NCI-H1417 treated with DMSO at 0.1 percent for 48 hours (cell line): Measurements from ENCODE around the gene HTT-AS.

Experiments
- DNase-seq: peaks from one replicate; lab custom pipeline; 2025; lab: John Stamatoyannopoulos, UW

The HTT-AS gene

GRCh38 chr4:3030566-3031356, 43.6 kb downstream of the HTT-AS start:
- no peak for DNase-seq

- DNase-seq, result no peak
Observed at GRCh38 chr4:3029464-3029863, 44.9 kb downstream of the HTT-AS start.

- no peak for DNase-seq
Observed at GRCh38 chr4:3026540-3026939, 47.8 kb downstream of the HTT-AS start.

- no peak for DNase-seq
Observed at GRCh38 chr4:3025881-3026280, 48.5 kb downstream of the HTT-AS start.

- no peak for DNase-seq
Observed at GRCh38 chr4:3022651-3023050, 51.7 kb downstream of the HTT-AS start.

- DNase-seq, result no peak
Observed at GRCh38 chr4:3022112-3022511, 52.2 kb downstream of the HTT-AS start.

- no peak for DNase-seq
Observed at GRCh38 chr4:3021627-3022026, 52.7 kb downstream of the HTT-AS start.

GRCh38 chr4:3021127-3021526, 53.2 kb downstream of the HTT-AS start:
- no peak for DNase-seq

GRCh38 chr4:3019145-3019846, 55.0 kb downstream of the HTT-AS start:
- DNase-seq, result no peak

- DNase-seq, result no peak
Observed at GRCh38 chr4:3017504-3017903, 56.8 kb downstream of the HTT-AS start.

GRCh38 chr4:3016961-3017360, 57.4 kb downstream of the HTT-AS start:
- no peak for DNase-seq

GRCh38 chr4:3013839-3014350, 60.4 kb downstream of the HTT-AS start:
- no peak for DNase-seq
